ENCODE measurements around the gene SCGB2B2. TPM values are rescaled to one million over a fixed set of nuclear protein-coding genes. Genes with fewer than 3 reads are reported as not detected.

The SCGB2B2 gene
- total RNA-seq, 1 donor from 2014 or later, result 3.4 TPM

Other genes starting within 250 kb of the SCGB2B2 start
- 82.9 TPM for gene UBA2, start 248.8 kb downstream of the SCGB2B2 start, total RNA-seq
- 14.9 TPM for gene WTIP, start 195.4 kb downstream of the SCGB2B2 start, total RNA-seq
- 41.1 TPM for gene ZNF302, start 519 bp upstream of the SCGB2B2 start, total RNA-seq
- 12.2 TPM for gene ZNF181, start 57.1 kb upstream of the SCGB2B2 start, total RNA-seq
- gene ZNF599, start 96.1 kb upstream of the SCGB2B2 start, total RNA-seq, result 7.3 TPM
- gene ZNF30, start 249.7 kb upstream of the SCGB2B2 start, total RNA-seq, result 4.6 TPM

Measured in ureter (tissue), 1 donor.